GM06990 (cell line): ENCODE results near the gene SMIM20.

ENCODE experiments used
- DNase-seq: peaks from one replicate; pipeline ENCODE4 v3.0.0-alpha.2; 2011; ENCODE audit not compliant: insufficient read length; ENCODE audit errors: extremely low read depth
- H3K27me3 ChIP-seq: replicated peaks from 2 replicates; pipeline ENCODE4 v1.6.0; 2011; ENCODE audit warnings: low read length; ENCODE audit not compliant: control insufficient read depth, insufficient read depth
- H3K36me3 ChIP-seq: 2 replicates; pipeline ENCODE4 v1.5.1; 2011; ENCODE audit warnings: low read length; ENCODE audit not compliant: control insufficient read depth, insufficient read depth
- H3K4me3 ChIP-seq: replicated peaks from 2 replicates; pipeline ENCODE4 v1.5.1; 2011; ENCODE audit warnings: low read depth, mild to moderate bottlenecking, control low read depth, low read length
- TF ChIP-seq, protein P1 (sequence below): IDR thresholded peaks from 2 replicates; pipeline ENCODE4 v1.5.1; 2011; ENCODE audit warnings: low read length, control low read depth, mild to moderate bottlenecking, inconsistent platforms; ENCODE audit not compliant: insufficient read depth, poor library complexity, severe bottlenecking

SMIM20 gene

DNA sequence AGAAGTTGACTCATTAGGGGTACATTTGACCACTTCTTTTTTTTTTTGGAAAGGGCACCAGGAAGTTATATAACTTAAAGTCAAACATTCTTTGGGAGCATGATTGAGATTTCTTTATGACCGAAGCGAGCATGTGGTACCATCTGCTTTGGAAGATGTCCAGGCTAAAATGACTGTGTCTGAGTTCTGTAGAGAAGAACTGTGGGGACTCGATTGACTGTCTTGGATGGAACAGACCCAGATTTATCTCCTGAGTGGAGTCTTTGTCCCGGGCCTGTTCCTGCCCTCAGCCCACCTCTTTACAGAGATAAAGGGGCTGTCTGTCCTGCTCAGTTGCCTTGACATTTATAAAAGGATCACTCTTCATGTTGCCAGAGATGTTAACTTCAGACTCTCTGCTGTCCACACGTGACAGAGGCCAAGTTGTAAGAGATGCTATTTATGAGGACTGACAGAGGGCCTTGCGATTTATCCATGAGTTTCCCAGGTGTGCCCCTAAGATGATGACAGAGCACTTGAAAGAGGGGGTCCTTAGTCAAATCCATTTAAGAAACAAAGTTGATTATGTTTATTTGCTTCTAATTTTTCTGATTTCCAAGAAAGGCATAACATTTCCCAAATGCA, 16.8 kb downstream of the SMIM20 start:
- TF ChIP-seq, protein P1, sequence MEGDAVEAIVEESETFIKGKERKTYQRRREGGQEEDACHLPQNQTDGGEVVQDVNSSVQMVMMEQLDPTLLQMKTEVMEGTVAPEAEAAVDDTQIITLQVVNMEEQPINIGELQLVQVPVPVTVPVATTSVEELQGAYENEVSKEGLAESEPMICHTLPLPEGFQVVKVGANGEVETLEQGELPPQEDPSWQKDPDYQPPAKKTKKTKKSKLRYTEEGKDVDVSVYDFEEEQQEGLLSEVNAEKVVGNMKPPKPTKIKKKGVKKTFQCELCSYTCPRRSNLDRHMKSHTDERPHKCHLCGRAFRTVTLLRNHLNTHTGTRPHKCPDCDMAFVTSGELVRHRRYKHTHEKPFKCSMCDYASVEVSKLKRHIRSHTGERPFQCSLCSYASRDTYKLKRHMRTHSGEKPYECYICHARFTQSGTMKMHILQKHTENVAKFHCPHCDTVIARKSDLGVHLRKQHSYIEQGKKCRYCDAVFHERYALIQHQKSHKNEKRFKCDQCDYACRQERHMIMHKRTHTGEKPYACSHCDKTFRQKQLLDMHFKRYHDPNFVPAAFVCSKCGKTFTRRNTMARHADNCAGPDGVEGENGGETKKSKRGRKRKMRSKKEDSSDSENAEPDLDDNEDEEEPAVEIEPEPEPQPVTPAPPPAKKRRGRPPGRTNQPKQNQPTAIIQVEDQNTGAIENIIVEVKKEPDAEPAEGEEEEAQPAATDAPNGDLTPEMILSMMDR: no peak
- no peak overlapping the region for H3K4me3 ChIP-seq
- no peak for DNase-seq

DNA sequence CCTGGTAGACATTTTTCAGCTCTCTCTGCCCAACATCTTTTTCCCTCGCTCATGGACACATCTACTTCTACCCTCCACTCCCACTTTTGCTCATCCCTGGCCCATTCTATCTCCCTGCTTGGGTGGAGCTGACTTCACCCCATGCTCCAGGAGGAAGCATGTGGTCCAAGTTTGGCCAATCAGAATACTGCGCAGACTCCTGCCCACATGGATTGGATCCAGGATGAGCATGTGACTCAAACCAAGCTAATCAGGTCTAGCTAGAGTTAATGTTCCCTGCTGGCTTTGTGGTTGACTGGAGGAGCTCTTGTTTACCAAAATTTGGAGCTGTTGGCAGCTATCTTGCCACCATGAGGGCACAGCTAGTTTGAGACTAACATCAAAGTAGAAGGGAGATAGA, 22.7 kb downstream of the SMIM20 start:
- Histone ChIP-seq H3K36me3 (no peaks in the 10 kb centered on the region), H3K27me3 (no peaks in the 10 kb centered on the region), H3K4me3 (no peak overlapping the region)
- TF ChIP-seq, protein P1: no peak
- no peak for DNase-seq

More for the DNA sequence above, 16.8 kb downstream of the SMIM20 start:
- Histone ChIP-seq H3K36me3 (no peaks in the 10 kb centered on the region), H3K27me3 (no peaks in the 10 kb centered on the region)

DNA sequence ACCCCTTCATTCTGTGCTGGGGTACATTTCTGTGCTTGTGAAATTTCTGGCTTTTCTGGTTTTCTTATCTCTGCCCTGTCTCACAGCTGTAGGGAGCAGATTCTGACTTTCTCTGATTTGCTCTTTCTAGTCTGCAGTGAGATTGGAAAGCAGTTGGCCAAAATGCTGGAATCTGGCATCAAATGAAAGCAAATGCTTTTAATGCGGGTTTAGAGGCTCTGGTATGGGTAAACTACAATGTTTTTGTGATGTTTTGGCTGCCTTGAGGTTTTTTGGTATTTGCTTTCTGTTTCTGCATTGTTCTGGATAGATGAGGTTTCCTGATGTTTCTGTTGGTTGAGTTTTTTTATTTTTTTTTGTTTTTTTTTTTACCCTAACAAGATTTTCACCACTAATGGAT, 23.8 kb downstream of the SMIM20 start:
- no peak for DNase-seq
- TF ChIP-seq, protein P1: no peak
- no peaks in the 10 kb centered on the region for H3K27me3 ChIP-seq

DNA sequence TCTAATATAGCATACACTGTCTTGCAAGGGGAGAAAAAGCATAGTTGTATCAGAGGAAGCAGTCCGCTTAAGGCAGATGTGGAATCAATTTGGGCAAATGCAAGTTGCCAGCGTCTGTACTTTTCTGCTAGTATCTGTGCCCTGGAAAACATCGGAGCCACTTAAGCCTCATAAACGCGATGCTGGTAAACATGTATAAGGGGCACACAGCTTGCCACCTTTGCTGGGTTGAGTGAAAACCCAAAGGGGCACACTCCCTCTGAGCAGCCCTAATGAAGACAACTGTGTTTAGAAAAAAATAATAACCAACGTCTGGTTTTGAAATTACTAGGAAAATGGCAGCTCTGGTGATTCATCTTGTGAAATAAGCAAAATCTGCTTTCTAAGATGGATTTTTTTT, 24.3 kb downstream of the SMIM20 start:
- no peak for DNase-seq
- H3K36me3 ChIP-seq: no peaks in the 10 kb centered on the region
- TF ChIP-seq, protein P1: no peak
- H3K27me3 ChIP-seq: no peaks in the 10 kb centered on the region
- peak overlapping the region; percentile 31; the same call in 1 of the 2 replicates for H3K4me3 ChIP-seq

More for the DNA sequence above, 23.8 kb downstream of the SMIM20 start:
- no peak overlapping the region for H3K4me3 ChIP-seq
- H3K36me3 ChIP-seq: no peaks in the 10 kb centered on the region

DNA sequence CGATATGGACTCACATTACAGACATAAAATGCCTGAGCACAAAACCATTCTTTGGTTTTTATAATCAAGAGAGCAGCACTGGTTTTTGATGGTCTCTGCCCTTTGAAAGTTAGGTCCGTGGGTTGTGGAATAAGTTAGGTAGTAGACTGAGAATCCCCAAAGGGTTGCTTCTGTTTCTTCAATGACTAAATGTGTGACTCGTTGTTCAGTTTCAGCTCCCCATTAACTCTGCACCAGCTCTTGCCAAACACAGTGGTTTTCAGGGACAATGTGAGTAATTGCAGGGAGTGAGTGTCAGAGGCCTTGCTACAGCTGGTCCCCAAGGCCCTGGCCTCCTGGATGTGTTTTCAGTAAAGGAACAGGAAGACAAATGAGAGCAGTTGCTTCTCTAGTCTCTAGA, 24.8 kb downstream of the SMIM20 start:
- H3K36me3 ChIP-seq: no peaks in the 10 kb centered on the region
- H3K27me3 ChIP-seq: no peaks in the 10 kb centered on the region
- peak; percentile 61 for DNase-seq
- H3K4me3 ChIP-seq: no peak overlapping the region
- TF ChIP-seq, protein P1: no peak

DNA sequence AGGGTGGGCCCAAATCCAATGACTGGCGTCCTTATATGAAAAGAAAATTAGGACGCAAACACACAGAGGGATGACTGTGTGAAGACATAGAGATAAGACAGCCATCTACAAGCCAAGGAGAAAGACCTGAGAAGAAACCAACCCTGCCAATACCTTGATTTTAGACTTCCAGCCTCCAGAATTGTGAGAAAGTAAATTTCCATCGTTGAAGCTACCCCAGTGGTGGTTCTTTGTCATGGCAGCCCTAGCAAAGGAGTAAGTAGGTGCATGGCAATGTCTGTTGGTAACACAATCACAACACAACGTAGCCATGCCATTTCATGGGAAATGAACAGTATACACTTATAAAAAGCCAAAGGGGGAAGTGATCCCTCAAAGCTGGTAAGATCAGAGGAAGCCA, 25.3 kb downstream of the SMIM20 start:
- no peaks in the 10 kb centered on the region for H3K27me3 ChIP-seq
- H3K4me3 ChIP-seq: no peak overlapping the region
- no peaks in the 10 kb centered on the region for H3K36me3 ChIP-seq
- TF ChIP-seq, protein P1: peak; percentile 11
- no peak for DNase-seq
